Gastrocnemius medialis (tissue), 4 donors: ENCODE measurements around the gene COL4A1.

Experiments
- CTCF ChIP-seq, 5 experiments: fragments of 450-650 bp in 3 of 5; fragments of 200-600 bp in 2 of 5; sonication (generic) in 2 of 5; IDR thresholded peaks in 4 of 5; conservative IDR thresholded peaks in 1 of 5; 1 replicate in 4 of 5; 2 replicates in 1 of 5; pipeline ENCODE4 v1.5.1; 2016 to 2019; ENCODE audit warnings: antibody characterized with exemption in 5 of 5, mild to moderate bottlenecking in 3 of 5, moderate library complexity in 3 of 5
- POLR2A ChIP-seq, 2 donors: fragments of 450-650 bp; IDR thresholded peaks; one replicate each; pipeline ENCODE4 v1.6.1; 2017; ENCODE audit warnings: antibody characterized with exemption in 2 of 2, mild to moderate bottlenecking in 2 of 2, moderate library complexity in 2 of 2

GRCh38 chr13:110210604-110210985 is 96.4 kb downstream of the COL4A1 start:
- TF ChIP-seq CTCF (IDR thresholded peaks at IDR 0.05 in 4 of 5, conservative IDR thresholded peaks at IDR 0.05 in 1 of 5) (no peak), POLR2A (IDR thresholded peaks at IDR 0.05) (no peak)
